Gastroesophageal sphincter (tissue), 3 donors: ENCODE data around the gene ISG15.
"Not testable (repeated sequence)": the region's sequence is repeated elsewhere in the genome, so short reads cannot be mapped to it uniquely, and the experiment has no call there.

ENCODE experiments used
- CTCF ChIP-seq, 4 experiments: fragments of 200-600 bp in 2 of 4; fragments of 450-650 bp in 2 of 4; sonication (generic) in 1 of 4; IDR thresholded peaks; one replicate each; pipeline ENCODE4 v1.5.1; 2017 to 2019; ENCODE audit warnings: antibody characterized with exemption in 4 of 4, mild to moderate bottlenecking in 2 of 4, moderate library complexity in 2 of 4
- POLR2A ChIP-seq, 2 donors: fragments of 450-650 bp; IDR thresholded peaks; one replicate each; pipeline ENCODE4 v1.6.1; 2017; ENCODE audit warnings: antibody characterized with exemption in 2 of 2, mild to moderate bottlenecking in 2 of 2, moderate library complexity in 1 of 2
- POLR2AphosphoS5 ChIP-seq: sonication (generic); formaldehyde crosslinking; IDR thresholded peaks from one replicate; pipeline ENCODE4 v1.6.1; 2017; ENCODE audit warnings: antibody characterized with exemption

GRCh38 chr1:1012736-1013104, 577 bp upstream of the ISG15 start:
- not testable (repeated sequence) for TF ChIP-seq POLR2A (IDR thresholded peaks at IDR 0.05); POLR2AphosphoS5; CTCF (IDR thresholded peaks at IDR 0.05)
